ENCODE results near the gene GSTM5.
"Not testable (repeated sequence)": the region's sequence is repeated elsewhere in the genome, so short reads cannot be mapped to it uniquely, and the experiment has no call there.

DNA sequence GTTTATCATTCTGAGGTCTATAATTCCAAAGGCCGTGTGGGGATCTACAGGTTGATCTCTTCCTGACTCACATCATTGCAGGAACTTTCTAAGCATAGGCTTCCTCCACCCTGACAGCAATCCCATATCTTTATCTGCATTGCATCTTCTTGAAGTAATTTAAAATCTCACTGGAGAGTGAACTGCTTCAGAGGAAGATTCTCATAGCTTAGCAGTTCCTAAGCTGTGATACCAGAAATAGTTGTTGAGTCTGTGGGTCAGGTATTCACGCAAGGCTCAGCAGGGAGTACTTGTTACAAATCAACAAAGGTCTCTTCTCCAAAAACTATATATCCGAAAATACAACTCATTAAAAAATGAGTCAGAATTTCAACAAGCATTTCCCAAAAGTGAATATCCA, 16.9 kb upstream of the GSTM5 start:
- TF ChIP-seq, protein P1, sequence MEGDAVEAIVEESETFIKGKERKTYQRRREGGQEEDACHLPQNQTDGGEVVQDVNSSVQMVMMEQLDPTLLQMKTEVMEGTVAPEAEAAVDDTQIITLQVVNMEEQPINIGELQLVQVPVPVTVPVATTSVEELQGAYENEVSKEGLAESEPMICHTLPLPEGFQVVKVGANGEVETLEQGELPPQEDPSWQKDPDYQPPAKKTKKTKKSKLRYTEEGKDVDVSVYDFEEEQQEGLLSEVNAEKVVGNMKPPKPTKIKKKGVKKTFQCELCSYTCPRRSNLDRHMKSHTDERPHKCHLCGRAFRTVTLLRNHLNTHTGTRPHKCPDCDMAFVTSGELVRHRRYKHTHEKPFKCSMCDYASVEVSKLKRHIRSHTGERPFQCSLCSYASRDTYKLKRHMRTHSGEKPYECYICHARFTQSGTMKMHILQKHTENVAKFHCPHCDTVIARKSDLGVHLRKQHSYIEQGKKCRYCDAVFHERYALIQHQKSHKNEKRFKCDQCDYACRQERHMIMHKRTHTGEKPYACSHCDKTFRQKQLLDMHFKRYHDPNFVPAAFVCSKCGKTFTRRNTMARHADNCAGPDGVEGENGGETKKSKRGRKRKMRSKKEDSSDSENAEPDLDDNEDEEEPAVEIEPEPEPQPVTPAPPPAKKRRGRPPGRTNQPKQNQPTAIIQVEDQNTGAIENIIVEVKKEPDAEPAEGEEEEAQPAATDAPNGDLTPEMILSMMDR (IDR thresholded peaks at IDR 0.05; ENCODE audit: insufficient read depth, low read length) = not testable (repeated sequence)
- TF ChIP-seq, protein P2, sequence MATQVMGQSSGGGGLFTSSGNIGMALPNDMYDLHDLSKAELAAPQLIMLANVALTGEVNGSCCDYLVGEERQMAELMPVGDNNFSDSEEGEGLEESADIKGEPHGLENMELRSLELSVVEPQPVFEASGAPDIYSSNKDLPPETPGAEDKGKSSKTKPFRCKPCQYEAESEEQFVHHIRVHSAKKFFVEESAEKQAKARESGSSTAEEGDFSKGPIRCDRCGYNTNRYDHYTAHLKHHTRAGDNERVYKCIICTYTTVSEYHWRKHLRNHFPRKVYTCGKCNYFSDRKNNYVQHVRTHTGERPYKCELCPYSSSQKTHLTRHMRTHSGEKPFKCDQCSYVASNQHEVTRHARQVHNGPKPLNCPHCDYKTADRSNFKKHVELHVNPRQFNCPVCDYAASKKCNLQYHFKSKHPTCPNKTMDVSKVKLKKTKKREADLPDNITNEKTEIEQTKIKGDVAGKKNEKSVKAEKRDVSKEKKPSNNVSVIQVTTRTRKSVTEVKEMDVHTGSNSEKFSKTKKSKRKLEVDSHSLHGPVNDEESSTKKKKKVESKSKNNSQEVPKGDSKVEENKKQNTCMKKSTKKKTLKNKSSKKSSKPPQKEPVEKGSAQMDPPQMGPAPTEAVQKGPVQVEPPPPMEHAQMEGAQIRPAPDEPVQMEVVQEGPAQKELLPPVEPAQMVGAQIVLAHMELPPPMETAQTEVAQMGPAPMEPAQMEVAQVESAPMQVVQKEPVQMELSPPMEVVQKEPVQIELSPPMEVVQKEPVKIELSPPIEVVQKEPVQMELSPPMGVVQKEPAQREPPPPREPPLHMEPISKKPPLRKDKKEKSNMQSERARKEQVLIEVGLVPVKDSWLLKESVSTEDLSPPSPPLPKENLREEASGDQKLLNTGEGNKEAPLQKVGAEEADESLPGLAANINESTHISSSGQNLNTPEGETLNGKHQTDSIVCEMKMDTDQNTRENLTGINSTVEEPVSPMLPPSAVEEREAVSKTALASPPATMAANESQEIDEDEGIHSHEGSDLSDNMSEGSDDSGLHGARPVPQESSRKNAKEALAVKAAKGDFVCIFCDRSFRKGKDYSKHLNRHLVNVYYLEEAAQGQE (IDR thresholded peaks at IDR 0.05; ENCODE audit: insufficient replicate concordance, low read depth) = not testable (repeated sequence)
- not testable (repeated sequence) for TF ChIP-seq GABPA (IDR thresholded peaks at IDR 0.05; ENCODE audit: low read depth)
